HepG2 (cell line): ENCODE results near the gene HDGF.

Source experiments
- BCLAF1 ChIP-seq: fragments of 450-650 bp; IDR thresholded peaks from 2 replicates; pipeline ENCODE4 v1.6.1; 2017; ENCODE audit warnings: mild to moderate bottlenecking
- CREB1 ChIP-seq, 2 experiments: fragments of 450-650 bp in 1 of 2; IDR thresholded peaks; 2 replicates each; pipeline ENCODE4 v1.6.1; 2016 to 2017; ENCODE audit warnings: control low read depth in 1 of 2, mild to moderate bottlenecking in 1 of 2, missing compliant biosample characterization in 1 of 2, missing genetic modification characterization in 1 of 2
- CTCF ChIP-seq: sonication (generic); formaldehyde crosslinking; IDR thresholded peaks from 2 replicates; pipeline ENCODE4 v1.5.0; 2020; ENCODE audit warnings: mild to moderate bottlenecking, missing genetic modification reagents, moderate library complexity
- HNF4A ChIP-seq: sonication (generic); formaldehyde crosslinking; IDR thresholded peaks from 2 replicates; pipeline ENCODE4 v1.4.0; 2020; ENCODE audit warnings: missing genetic modification reagents
- MAFF ChIP-seq: IDR thresholded peaks from 2 replicates; pipeline ENCODE4 v1.6.1; 2011; ENCODE audit warnings: low read depth, low read length, improper control_type of control experiment
- MAX ChIP-seq: IDR thresholded peaks from 2 replicates; pipeline ENCODE4 v1.6.1; 2012; ENCODE audit warnings: inconsistent platforms
- SUZ12 ChIP-seq: fragments of 150-350 bp; IDR thresholded peaks from 2 replicates; pipeline ENCODE4 v1.6.1; 2014; ENCODE audit warnings: low read depth, low read length
- TAF15 ChIP-seq: fragments of 200-400 bp; formaldehyde crosslinking; IDR thresholded peaks from one replicate; pipeline ENCODE4 v1.6.1; 2018; ENCODE audit warnings: mild to moderate bottlenecking, low read depth, low read length; ENCODE audit not compliant: poor library complexity, severe bottlenecking
- TARDBP ChIP-seq: sonication (generic); formaldehyde crosslinking; IDR thresholded peaks from 2 replicates; pipeline ENCODE4 v1.8.0; 2022; ENCODE audit warnings: mild to moderate bottlenecking, missing genetic modification reagents
- ZNF367 ChIP-seq: sonication (generic); formaldehyde crosslinking; IDR thresholded peaks from 2 replicates; pipeline ENCODE4 v1.4.0; 2020; ENCODE audit warnings: missing genetic modification reagents, borderline replicate concordance
- ZNF589 ChIP-seq: sonication (generic); formaldehyde crosslinking; conservative IDR thresholded peaks from 2 replicates; pipeline ENCODE4 v1.8.0; 2022; ENCODE audit warnings: mild to moderate bottlenecking, moderate library complexity, missing genetic modification reagents
- ZNF687 ChIP-seq: sonication (generic); formaldehyde crosslinking; IDR thresholded peaks from 2 replicates; pipeline ENCODE4 v1.5.1; 2020; ENCODE audit warnings: mild to moderate bottlenecking, missing genetic modification reagents, moderate library complexity

GRCh38 chr1:156772728-156773497 lies 21.4 kb upstream of the HDGF start:
- TF ChIP-seq CTCF (CRISPR knock-in tag) (no peak), TAF15 (no peak), MAX (no peak), ZNF687 (no peak), CREB1 (IDR thresholded peaks at IDR 0.05) (no peak), CREB1 (CRISPR knock-in tag; IDR thresholded peaks at IDR 0.05) (no peak), MAFF (no peak), HNF4A (CRISPR knock-in tag) (no peak), BCLAF1 (no peak), ZNF367 (CRISPR knock-in tag) (no peak), SUZ12 (no peak), TARDBP (CRISPR knock-in tag) (no peak), ZNF589 (no peak)
